WTC11 (cell line): Measurements from ENCODE around the gene PDCD5. TPM values are rescaled to one million over a fixed set of nuclear protein-coding genes. Genes with fewer than 3 reads are reported as not detected.

Experiments used
- ATAC-seq: fragments of 200-7000 bp; cut with Tn5 transposase; 2 replicates; pipeline ENCODE4 v1.10.0; 2021; ENCODE audit warnings: mild to moderate bottlenecking, moderate library complexity
- CTCF ChIA-PET: fragments of 300-600 bp; sonication (Branson Sonifier 250); formaldehyde crosslinking; loops from one replicate; lab custom pipeline; 2021; ENCODE audit warnings: antibody characterized with exemption; lab: Charles Lee
- POLR2A ChIA-PET: fragments of 350-600 bp; sonication (Branson Sonifier 250); formaldehyde crosslinking; loops from one replicate; lab custom pipeline; 2021; ENCODE audit warnings: antibody characterized with exemption; lab: Charles Lee
- DNase-seq: peaks from one replicate; pipeline ENCODE4 v3.0.0; 2021; ENCODE audit warnings: low spot score
- H3K27ac Mint-ChIP-seq: 2 replicates; pipeline ENCODE4 v1.8.0; 2021; ENCODE audit warnings: mixed read lengths
- H3K27me3 Mint-ChIP-seq: 2 replicates; pipeline ENCODE4 v1.8.0; 2021; ENCODE audit warnings: low read depth, mild to moderate bottlenecking, moderate library complexity, mixed read lengths
- H3K36me3 Mint-ChIP-seq: 2 replicates; pipeline ENCODE4 v1.8.0; 2021; ENCODE audit warnings: mixed read lengths
- H3K4me1 Mint-ChIP-seq: 2 replicates; pipeline ENCODE4 v1.8.0; 2022; ENCODE audit warnings: mixed read lengths
- H3K4me3 Mint-ChIP-seq: 2 replicates; pipeline ENCODE4 v1.8.0; 2021; ENCODE audit warnings: mild to moderate bottlenecking, moderate library complexity, mixed read lengths
- H3K9me3 Mint-ChIP-seq: 2 replicates; pipeline ENCODE4 v1.8.0; 2021; ENCODE audit warnings: mixed read lengths
- CREM ChIP-seq: sonication (generic); formaldehyde crosslinking; IDR thresholded peaks from 2 replicates; pipeline ENCODE4 v1.8.1; 2022; ENCODE audit warnings: mild to moderate bottlenecking, missing genetic modification reagents, moderate library complexity
- CTCF ChIP-seq: fragments of 200-600 bp; IDR thresholded peaks from 2 replicates; pipeline ENCODE4 v1.8.0; 2022; ENCODE audit warnings: antibody characterized with exemption
- EMX1 ChIP-seq: fragments of 250-450 bp; sonication (Bioruptor Pico); IDR thresholded peaks from 2 replicates; pipeline ENCODE4 v1.8.0; 2021; ENCODE audit warnings: mild to moderate bottlenecking
- ETV6 ChIP-seq: sonication (generic); formaldehyde crosslinking; IDR thresholded peaks from 2 replicates; pipeline ENCODE4 v1.8.1; 2022; ENCODE audit warnings: mild to moderate bottlenecking, missing genetic modification reagents
- FOXK1 ChIP-seq: sonication (generic); formaldehyde crosslinking; IDR thresholded peaks from 2 replicates; pipeline ENCODE4 v1.8.0; 2022; ENCODE audit warnings: mild to moderate bottlenecking, moderate library complexity, missing genetic modification reagents
- FOXP1 ChIP-seq: sonication (generic); formaldehyde crosslinking; IDR thresholded peaks from 2 replicates; pipeline ENCODE4 v1.8.0; 2022; ENCODE audit warnings: missing genetic modification reagents, mild to moderate bottlenecking, moderate library complexity, borderline replicate concordance
- GTF2I ChIP-seq: fragments of 250-450 bp; sonication (Bioruptor Pico); conservative IDR thresholded peaks from 2 replicates; pipeline ENCODE4 v1.4.0; 2021; ENCODE audit warnings: mild to moderate bottlenecking
- MXD4 ChIP-seq: fragments of 250-450 bp; sonication (Bioruptor Pico); IDR thresholded peaks from 2 replicates; pipeline ENCODE4 v1.8.0; 2021; ENCODE audit warnings: mild to moderate bottlenecking, moderate library complexity, borderline replicate concordance
- MYBL2 ChIP-seq: sonication (generic); formaldehyde crosslinking; IDR thresholded peaks from 2 replicates; pipeline ENCODE4 v1.8.1; 2023; ENCODE audit warnings: mild to moderate bottlenecking, moderate library complexity, missing genetic modification reagents
- SOX15 ChIP-seq: fragments of 250-450 bp; sonication (Bioruptor Pico); IDR thresholded peaks from 2 replicates; pipeline ENCODE4 v1.9.0; 2021; ENCODE audit warnings: mild to moderate bottlenecking
- ZNF671 ChIP-seq: fragments of 250-450 bp; sonication (Bioruptor Pico); IDR thresholded peaks from 2 replicates; pipeline ENCODE4 v1.8.0; 2021; ENCODE audit warnings: mild to moderate bottlenecking
- total RNA-seq: library from RNA; stranded (reverse); gene quantifications from 3 replicates; pipeline ENCODE4 v1.2.3, GENCODE V29; 2021
- TF ChIP-seq, protein P1 (sequence below): fragments of 250-450 bp; sonication (Bioruptor Pico); IDR thresholded peaks from 2 replicates; pipeline ENCODE4 v1.9.0; 2021; ENCODE audit warnings: mild to moderate bottlenecking, borderline replicate concordance
- TF ChIP-seq, protein P2 (sequence below): sonication (generic); formaldehyde crosslinking; IDR thresholded peaks from 2 replicates; pipeline ENCODE4 v1.8.0; 2023; ENCODE audit warnings: missing genetic modification reagents, mild to moderate bottlenecking, borderline replicate concordance
- TF ChIP-seq, protein P3 (sequence below): sonication (generic); formaldehyde crosslinking; IDR thresholded peaks from 2 replicates; pipeline ENCODE4 v1.8.0; 2022; ENCODE audit warnings: mild to moderate bottlenecking, missing genetic modification reagents
- TF ChIP-seq, protein P4 (sequence below): sonication (generic); formaldehyde crosslinking; IDR thresholded peaks from 2 replicates; pipeline ENCODE4 v1.8.1; 2023; ENCODE audit warnings: mild to moderate bottlenecking, missing genetic modification reagents, borderline replicate concordance
- TF ChIP-seq, protein P5 (sequence below): sonication (generic); formaldehyde crosslinking; IDR thresholded peaks from 2 replicates; pipeline ENCODE4 v1.8.1; 2022; ENCODE audit warnings: mild to moderate bottlenecking, missing genetic modification reagents, moderate library complexity, borderline replicate concordance

PDCD5 gene
- total RNA-seq, 1 experiment from 2014 or later: 89.5 TPM

DNA sequence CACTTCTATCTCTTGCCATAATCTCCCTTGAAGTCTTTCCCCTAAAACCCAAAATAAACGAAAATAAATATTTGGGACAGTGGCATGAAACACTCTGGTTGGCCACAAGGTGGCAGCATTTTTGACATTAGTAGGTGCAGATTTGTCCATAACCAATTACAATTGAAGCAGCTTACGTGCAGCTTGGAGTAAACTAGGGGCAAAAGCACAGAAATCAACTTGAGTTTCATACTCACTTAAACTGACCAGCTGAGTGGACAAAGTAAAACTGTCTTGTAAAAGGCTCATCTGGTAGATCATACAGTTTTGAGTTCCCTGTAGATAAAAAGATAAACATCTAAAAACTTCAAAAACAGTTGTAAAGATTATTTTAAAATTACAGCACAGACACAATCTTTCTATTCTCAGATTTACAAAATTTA lies 18.8 kb downstream of the PDCD5 start:
- ATAC-seq: no peak; the same call in 1 of the 2 replicates
- POLR2A ChIA-PET: no interaction called here
- TF ChIP-seq CTCF (peak; percentile 69), MYBL2 (CRISPR knock-in tag) (no peak)
- Mint-ChIP-seq H3K4me1 (peaks cover 5% of the 10 kb centered on the region), H3K27me3 (no peaks in the 10 kb centered on the region), H3K36me3 (peaks cover 69% of the 10 kb centered on the region), H3K9me3 (no peaks in the 10 kb centered on the region), H3K4me3 (no peak overlapping the region), H3K27ac (no peak overlapping the region)
- CTCF ChIA-PET: interaction anchor here (0.6 to 2.3 kb wide), 11 partner anchors 8 to 376 kb away, joined by 3 to 6 read pairs (median 4); partner anchors contain the start of gene PDCD5
- no peak for DNase-seq

GRCh38 chr19:32603961-32604360 lies 23.0 kb downstream of the PDCD5 start:
- Mint-ChIP-seq H3K27ac (no peak overlapping the region), H3K36me3 (peaks cover 49% of the 10 kb centered on the region), H3K27me3 (no peaks in the 10 kb centered on the region), H3K4me1 (no peaks in the 10 kb centered on the region), H3K4me3 (no peak overlapping the region), H3K9me3 (no peaks in the 10 kb centered on the region)
- ATAC-seq: no peak
- ChIA-PET CTCF (no interaction called here), POLR2A (no interaction called here)
- TF ChIP-seq, protein P1, sequence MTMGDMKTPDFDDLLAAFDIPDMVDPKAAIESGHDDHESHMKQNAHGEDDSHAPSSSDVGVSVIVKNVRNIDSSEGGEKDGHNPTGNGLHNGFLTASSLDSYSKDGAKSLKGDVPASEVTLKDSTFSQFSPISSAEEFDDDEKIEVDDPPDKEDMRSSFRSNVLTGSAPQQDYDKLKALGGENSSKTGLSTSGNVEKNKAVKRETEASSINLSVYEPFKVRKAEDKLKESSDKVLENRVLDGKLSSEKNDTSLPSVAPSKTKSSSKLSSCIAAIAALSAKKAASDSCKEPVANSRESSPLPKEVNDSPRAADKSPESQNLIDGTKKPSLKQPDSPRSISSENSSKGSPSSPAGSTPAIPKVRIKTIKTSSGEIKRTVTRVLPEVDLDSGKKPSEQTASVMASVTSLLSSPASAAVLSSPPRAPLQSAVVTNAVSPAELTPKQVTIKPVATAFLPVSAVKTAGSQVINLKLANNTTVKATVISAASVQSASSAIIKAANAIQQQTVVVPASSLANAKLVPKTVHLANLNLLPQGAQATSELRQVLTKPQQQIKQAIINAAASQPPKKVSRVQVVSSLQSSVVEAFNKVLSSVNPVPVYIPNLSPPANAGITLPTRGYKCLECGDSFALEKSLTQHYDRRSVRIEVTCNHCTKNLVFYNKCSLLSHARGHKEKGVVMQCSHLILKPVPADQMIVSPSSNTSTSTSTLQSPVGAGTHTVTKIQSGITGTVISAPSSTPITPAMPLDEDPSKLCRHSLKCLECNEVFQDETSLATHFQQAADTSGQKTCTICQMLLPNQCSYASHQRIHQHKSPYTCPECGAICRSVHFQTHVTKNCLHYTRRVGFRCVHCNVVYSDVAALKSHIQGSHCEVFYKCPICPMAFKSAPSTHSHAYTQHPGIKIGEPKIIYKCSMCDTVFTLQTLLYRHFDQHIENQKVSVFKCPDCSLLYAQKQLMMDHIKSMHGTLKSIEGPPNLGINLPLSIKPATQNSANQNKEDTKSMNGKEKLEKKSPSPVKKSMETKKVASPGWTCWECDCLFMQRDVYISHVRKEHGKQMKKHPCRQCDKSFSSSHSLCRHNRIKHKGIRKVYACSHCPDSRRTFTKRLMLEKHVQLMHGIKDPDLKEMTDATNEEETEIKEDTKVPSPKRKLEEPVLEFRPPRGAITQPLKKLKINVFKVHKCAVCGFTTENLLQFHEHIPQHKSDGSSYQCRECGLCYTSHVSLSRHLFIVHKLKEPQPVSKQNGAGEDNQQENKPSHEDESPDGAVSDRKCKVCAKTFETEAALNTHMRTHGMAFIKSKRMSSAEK (CRISPR knock-in tag): no peak
- TF ChIP-seq ZNF671 (CRISPR knock-in tag) (no peak), SOX15 (CRISPR knock-in tag) (no peak)
- DNase-seq: no peak

- Mint-ChIP-seq H3K9me3 (peaks cover 4% of the 10 kb centered on the region), H3K36me3 (peaks cover 48% of the 10 kb centered on the region), H3K27me3 (no peaks in the 10 kb centered on the region), H3K4me1 (no peaks in the 10 kb centered on the region), H3K27ac (no peak overlapping the region), H3K4me3 (no peak overlapping the region)
- CTCF ChIA-PET: no interaction called here
- ATAC-seq: no peak
- DNase-seq: no peak
- POLR2A ChIA-PET: no interaction called here
- TF ChIP-seq, protein P2, sequence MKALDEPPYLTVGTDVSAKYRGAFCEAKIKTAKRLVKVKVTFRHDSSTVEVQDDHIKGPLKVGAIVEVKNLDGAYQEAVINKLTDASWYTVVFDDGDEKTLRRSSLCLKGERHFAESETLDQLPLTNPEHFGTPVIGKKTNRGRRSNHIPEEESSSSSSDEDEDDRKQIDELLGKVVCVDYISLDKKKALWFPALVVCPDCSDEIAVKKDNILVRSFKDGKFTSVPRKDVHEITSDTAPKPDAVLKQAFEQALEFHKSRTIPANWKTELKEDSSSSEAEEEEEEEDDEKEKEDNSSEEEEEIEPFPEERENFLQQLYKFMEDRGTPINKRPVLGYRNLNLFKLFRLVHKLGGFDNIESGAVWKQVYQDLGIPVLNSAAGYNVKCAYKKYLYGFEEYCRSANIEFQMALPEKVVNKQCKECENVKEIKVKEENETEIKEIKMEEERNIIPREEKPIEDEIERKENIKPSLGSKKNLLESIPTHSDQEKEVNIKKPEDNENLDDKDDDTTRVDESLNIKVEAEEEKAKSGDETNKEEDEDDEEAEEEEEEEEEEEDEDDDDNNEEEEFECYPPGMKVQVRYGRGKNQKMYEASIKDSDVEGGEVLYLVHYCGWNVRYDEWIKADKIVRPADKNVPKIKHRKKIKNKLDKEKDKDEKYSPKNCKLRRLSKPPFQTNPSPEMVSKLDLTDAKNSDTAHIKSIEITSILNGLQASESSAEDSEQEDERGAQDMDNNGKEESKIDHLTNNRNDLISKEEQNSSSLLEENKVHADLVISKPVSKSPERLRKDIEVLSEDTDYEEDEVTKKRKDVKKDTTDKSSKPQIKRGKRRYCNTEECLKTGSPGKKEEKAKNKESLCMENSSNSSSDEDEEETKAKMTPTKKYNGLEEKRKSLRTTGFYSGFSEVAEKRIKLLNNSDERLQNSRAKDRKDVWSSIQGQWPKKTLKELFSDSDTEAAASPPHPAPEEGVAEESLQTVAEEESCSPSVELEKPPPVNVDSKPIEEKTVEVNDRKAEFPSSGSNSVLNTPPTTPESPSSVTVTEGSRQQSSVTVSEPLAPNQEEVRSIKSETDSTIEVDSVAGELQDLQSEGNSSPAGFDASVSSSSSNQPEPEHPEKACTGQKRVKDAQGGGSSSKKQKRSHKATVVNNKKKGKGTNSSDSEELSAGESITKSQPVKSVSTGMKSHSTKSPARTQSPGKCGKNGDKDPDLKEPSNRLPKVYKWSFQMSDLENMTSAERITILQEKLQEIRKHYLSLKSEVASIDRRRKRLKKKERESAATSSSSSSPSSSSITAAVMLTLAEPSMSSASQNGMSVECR (CRISPR knock-in tag): no peak
- TF ChIP-seq, protein P3, sequence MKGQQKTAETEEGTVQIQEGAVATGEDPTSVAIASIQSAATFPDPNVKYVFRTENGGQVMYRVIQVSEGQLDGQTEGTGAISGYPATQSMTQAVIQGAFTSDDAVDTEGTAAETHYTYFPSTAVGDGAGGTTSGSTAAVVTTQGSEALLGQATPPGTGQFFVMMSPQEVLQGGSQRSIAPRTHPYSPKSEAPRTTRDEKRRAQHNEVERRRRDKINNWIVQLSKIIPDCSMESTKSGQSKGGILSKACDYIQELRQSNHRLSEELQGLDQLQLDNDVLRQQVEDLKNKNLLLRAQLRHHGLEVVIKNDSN (CRISPR knock-in tag): no peak
- no peak for TF ChIP-seq EMX1 (CRISPR knock-in tag)
- no peak for TF ChIP-seq CREM (CRISPR knock-in tag)
- no peak for TF ChIP-seq ETV6 (CRISPR knock-in tag)
- TF ChIP-seq, protein P4, sequence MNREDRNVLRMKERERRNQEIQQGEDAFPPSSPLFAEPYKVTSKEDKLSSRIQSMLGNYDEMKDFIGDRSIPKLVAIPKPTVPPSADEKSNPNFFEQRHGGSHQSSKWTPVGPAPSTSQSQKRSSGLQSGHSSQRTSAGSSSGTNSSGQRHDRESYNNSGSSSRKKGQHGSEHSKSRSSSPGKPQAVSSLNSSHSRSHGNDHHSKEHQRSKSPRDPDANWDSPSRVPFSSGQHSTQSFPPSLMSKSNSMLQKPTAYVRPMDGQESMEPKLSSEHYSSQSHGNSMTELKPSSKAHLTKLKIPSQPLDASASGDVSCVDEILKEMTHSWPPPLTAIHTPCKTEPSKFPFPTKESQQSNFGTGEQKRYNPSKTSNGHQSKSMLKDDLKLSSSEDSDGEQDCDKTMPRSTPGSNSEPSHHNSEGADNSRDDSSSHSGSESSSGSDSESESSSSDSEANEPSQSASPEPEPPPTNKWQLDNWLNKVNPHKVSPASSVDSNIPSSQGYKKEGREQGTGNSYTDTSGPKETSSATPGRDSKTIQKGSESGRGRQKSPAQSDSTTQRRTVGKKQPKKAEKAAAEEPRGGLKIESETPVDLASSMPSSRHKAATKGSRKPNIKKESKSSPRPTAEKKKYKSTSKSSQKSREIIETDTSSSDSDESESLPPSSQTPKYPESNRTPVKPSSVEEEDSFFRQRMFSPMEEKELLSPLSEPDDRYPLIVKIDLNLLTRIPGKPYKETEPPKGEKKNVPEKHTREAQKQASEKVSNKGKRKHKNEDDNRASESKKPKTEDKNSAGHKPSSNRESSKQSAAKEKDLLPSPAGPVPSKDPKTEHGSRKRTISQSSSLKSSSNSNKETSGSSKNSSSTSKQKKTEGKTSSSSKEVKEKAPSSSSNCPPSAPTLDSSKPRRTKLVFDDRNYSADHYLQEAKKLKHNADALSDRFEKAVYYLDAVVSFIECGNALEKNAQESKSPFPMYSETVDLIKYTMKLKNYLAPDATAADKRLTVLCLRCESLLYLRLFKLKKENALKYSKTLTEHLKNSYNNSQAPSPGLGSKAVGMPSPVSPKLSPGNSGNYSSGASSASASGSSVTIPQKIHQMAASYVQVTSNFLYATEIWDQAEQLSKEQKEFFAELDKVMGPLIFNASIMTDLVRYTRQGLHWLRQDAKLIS: no peak
- no peak for TF ChIP-seq MXD4
- TF ChIP-seq GTF2I (CRISPR knock-in tag): no peak
- no peak for TF ChIP-seq FOXP1 (CRISPR knock-in tag)
- TF ChIP-seq, protein P5, sequence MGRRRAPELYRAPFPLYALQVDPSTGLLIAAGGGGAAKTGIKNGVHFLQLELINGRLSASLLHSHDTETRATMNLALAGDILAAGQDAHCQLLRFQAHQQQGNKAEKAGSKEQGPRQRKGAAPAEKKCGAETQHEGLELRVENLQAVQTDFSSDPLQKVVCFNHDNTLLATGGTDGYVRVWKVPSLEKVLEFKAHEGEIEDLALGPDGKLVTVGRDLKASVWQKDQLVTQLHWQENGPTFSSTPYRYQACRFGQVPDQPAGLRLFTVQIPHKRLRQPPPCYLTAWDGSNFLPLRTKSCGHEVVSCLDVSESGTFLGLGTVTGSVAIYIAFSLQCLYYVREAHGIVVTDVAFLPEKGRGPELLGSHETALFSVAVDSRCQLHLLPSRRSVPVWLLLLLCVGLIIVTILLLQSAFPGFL (CRISPR knock-in tag): no peak
- no peak for TF ChIP-seq FOXK1
Measured at GRCh38 chr19:32605544-32605943, 24.6 kb downstream of the PDCD5 start.
